Lung (tissue), 12 donors: ENCODE measurements around the gene TMEM165. TPM values are rescaled to one million over a fixed set of nuclear protein-coding genes. Genes with fewer than 3 reads are reported as not detected.

Source experiments
- ATAC-seq: fragments of 200-7000 bp; cut with Tn5 transposase; one replicate; pipeline ENCODE4 v1.9.1; 2020; ENCODE audit warnings: moderate number of reproducible peaks; ENCODE audit not compliant: insufficient read depth, low FRiP score
- DNase-seq, 3 donors: peaks; one replicate each; pipeline ENCODE4 v3.0.0-alpha.2; 2013 to 2017
- H3K27ac ChIP-seq, 2 donors: one replicate each; pipeline ENCODE4 v1.5.1; 2013; ENCODE audit warnings: mild to moderate bottlenecking in 2 of 2, moderate library complexity in 2 of 2, control low read depth in 1 of 2, inconsistent platforms in 1 of 2, low read depth in 1 of 2, low read length in 1 of 2
- H3K27me3 ChIP-seq, 3 donors: one replicate each; pipeline ENCODE4 v1.5.1; 2013; ENCODE audit warnings: low read length in 2 of 3; ENCODE audit not compliant: control insufficient read depth in 3 of 3, insufficient read depth in 3 of 3
- H3K36me3 ChIP-seq, 4 donors: one replicate each; pipeline ENCODE4 v1.5.1; 2013; ENCODE audit warnings: low read length in 4 of 4, mild to moderate bottlenecking in 1 of 4, moderate library complexity in 1 of 4; ENCODE audit not compliant: control insufficient read depth in 4 of 4, insufficient read depth in 4 of 4
- H3K4me1 ChIP-seq, 5 donors: one replicate each; pipeline ENCODE4 v1.5.1; 2013; ENCODE audit warnings: low read length in 5 of 5, mild to moderate bottlenecking in 2 of 5, moderate library complexity in 1 of 5; ENCODE audit not compliant: control insufficient read depth in 5 of 5, insufficient read depth in 5 of 5
- H3K4me3 ChIP-seq: one replicate; pipeline ENCODE4 v1.5.1; 2013; ENCODE audit warnings: mild to moderate bottlenecking, control low read depth, moderate library complexity
- H3K9ac ChIP-seq, 2 donors: one replicate each; pipeline ENCODE4 v1.5.1; 2013; ENCODE audit warnings: low read length in 2 of 2, control low read depth in 1 of 2; ENCODE audit not compliant: insufficient read depth in 1 of 2
- H3K9me3 ChIP-seq, 4 donors: one replicate each; pipeline ENCODE4 v1.5.1; 2013; ENCODE audit warnings: low read length in 3 of 4, mild to moderate bottlenecking in 1 of 4, moderate library complexity in 1 of 4; ENCODE audit not compliant: control insufficient read depth in 4 of 4, insufficient read depth in 3 of 4
- WGBS, 2 donors: extraction: QIAGEN DNeasy Blood & Tissue Kit; methylation state at CpG; one replicate each; pipeline ENCODE4 v1.1.7; 2013; 5-methylcytosine and 5-hydroxymethylcytosine counted together
- polyA plus RNA-seq, 2 donors: library from polyadenylated mRNA; stranded (reverse); fragments of 200-250 nt; gene quantifications; one replicate each; pipeline ENCODE4 v1.2.1, GENCODE V29; 2013
- total RNA-seq, 2 donors: library from RNA; depleted of rRNA in 1 of 2; stranded (reverse); fragments of >200 nt in 1 of 2; gene quantifications; one replicate each; pipeline ENCODE4 v1.2.1, GENCODE V29; 2014 to 2021
- TF ChIP-seq, protein P1 (sequence below): IDR thresholded peaks from 2 replicates; pipeline ENCODE4 v1.5.1; 2012; ENCODE audit warnings: mild to moderate bottlenecking; ENCODE audit errors: control extremely low read depth, extremely low read depth
- donor health status: control.
- donor health status: control.
- donor health status: Bipolar disorder and iron deficiency.
- donor health status: healthy.
- donor health status: DM: yes; HTN: yes; CAD: no.

TMEM165 gene
- total and polyA plus RNA-seq, 4 donors, result 152 to 184 (median 178) TPM

DNA sequence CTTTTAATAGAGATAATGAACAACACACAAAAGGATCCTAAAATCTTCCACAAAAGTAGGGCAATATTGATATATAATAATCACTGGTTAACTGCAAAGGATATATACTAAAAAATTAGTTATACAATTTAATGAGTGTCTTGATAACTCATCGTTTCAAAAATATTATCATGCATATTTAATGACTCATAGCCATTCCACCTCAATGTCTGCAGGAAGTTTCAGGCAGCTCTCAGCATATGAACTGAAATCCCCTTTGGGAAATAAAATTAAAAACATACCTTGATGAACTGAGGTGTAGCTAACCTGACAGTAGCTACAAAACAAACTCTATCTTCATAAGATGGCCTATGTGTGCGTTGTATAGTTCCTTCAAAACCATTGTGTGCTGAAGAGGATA lies 62.9 kb downstream of the TMEM165 start:
- Histone ChIP-seq H3K27ac (no peak overlapping the region), H3K36me3 (peaks cover 0 to 25% (median 5%) of the 10 kb centered on the region in 4 donors), H3K4me3 (no peak overlapping the region), H3K9ac (no peak overlapping the region), H3K27me3 (no peaks in the 10 kb centered on the region), H3K9me3 (no peaks in the 10 kb centered on the region), H3K4me1 (no peaks in the 10 kb centered on the region)
- TF ChIP-seq, protein P1, sequence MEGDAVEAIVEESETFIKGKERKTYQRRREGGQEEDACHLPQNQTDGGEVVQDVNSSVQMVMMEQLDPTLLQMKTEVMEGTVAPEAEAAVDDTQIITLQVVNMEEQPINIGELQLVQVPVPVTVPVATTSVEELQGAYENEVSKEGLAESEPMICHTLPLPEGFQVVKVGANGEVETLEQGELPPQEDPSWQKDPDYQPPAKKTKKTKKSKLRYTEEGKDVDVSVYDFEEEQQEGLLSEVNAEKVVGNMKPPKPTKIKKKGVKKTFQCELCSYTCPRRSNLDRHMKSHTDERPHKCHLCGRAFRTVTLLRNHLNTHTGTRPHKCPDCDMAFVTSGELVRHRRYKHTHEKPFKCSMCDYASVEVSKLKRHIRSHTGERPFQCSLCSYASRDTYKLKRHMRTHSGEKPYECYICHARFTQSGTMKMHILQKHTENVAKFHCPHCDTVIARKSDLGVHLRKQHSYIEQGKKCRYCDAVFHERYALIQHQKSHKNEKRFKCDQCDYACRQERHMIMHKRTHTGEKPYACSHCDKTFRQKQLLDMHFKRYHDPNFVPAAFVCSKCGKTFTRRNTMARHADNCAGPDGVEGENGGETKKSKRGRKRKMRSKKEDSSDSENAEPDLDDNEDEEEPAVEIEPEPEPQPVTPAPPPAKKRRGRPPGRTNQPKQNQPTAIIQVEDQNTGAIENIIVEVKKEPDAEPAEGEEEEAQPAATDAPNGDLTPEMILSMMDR, result no peak
- WGBS, 2 donors, result 87 to 93% methylated on average over 2 of the region's 2 CpGs
- no peak for DNase-seq
- ATAC-seq, result no peak

DNA sequence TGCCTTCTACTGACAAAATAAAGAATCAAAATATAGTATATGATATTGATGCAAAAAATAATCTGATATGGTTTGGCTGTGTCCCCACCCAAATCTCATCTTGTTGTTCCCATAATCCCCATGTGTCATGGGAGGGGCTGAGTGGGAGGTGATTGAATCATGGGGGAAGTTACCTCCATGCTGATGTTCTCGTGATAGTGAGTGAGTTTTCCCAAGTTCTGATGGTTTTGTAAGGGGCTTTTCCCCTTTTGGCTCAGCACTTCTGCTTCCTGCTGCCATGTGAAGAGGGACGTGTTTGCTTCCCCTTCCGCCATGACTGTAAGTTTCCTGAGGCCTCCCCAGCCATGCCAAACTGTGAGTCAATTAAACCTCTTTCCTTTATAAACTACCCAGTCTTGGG lies 70.2 kb downstream of the TMEM165 start:
- Histone ChIP-seq H3K4me1 (no peaks in the 10 kb centered on the region), H3K9me3 (no peaks in the 10 kb centered on the region), H3K36me3 (peaks cover 4 to 18% (median 10%) of the 10 kb centered on the region in 4 donors), H3K4me3 (no peak overlapping the region), H3K27ac (no peak overlapping the region), H3K27me3 (no peaks in the 10 kb centered on the region), H3K9ac (no peak overlapping the region)
- WGBS, 2 donors, result 50 to 84% methylated on average over 3 of the region's 3 CpGs
- TF ChIP-seq, protein P1, result no peak
- no peak for ATAC-seq
- DNase-seq, result no peak

DNA sequence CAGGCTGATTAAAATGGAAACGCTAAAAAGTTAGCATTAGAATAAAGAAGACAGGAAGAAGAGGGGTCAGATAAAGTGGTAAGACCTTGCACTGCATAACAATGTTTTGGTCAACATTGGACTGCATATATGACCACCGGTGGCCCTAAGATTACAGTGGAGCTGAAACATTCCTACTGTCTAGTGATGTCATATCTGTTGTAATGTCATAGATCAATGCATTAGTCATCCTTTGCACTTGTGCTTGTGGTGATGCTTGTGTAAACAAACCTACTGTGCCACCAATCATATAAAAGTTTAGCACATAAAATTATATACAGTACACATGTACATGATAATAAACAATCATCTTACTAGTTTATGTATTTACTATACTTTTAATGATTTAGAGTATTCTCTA lies 73.0 kb downstream of the TMEM165 start:
- Histone ChIP-seq H3K36me3 (peaks cover 6 to 16% (median 13%) of the 10 kb centered on the region in 4 donors), H3K4me1 (no peaks in the 10 kb centered on the region), H3K27ac (no peak overlapping the region), H3K4me3 (no peak overlapping the region), H3K27me3 (no peaks in the 10 kb centered on the region), H3K9me3 (no peaks in the 10 kb centered on the region), H3K9ac (no peak overlapping the region)
- DNase-seq (no peak), ATAC-seq (no peak)
- TF ChIP-seq, protein P1, result no peak
- WGBS, 2 donors, result 88 to 90% methylated on average over 2 of the region's 2 CpGs

DNA sequence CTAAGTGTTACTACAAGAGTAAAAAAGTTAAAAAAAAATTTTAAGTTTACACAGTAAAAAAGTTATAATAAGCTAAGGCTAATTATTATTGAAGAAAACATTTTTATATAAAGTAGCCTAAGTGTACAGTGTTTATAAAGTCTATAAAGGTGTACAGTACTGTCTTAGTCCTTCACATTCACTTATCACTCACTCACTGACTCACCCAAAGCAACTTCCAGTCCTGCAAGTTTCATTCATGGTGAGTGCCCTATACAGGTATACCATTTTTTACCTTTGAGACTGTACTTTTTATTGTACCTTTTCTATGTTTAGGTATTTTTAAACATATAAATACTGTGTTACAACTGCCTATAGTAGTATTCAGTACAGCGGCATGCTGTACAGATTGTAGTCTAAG lies 74.2 kb downstream of the TMEM165 start:
- peaks cover 0 to 2% (median under 1%) of the 10 kb centered on the region in 4 donors for H3K9me3 ChIP-seq
- H3K4me1 ChIP-seq, result no peaks in the 10 kb centered on the region
- DNase-seq (no peak), ATAC-seq (no peak)
- H3K4me3 ChIP-seq, result no peak overlapping the region
- peaks cover 10 to 24% (median 22%) of the 10 kb centered on the region in 4 donors for H3K36me3 ChIP-seq
- TF ChIP-seq, protein P1, result no peak
- WGBS, 2 donors, result 100% methylated on average over 1 of the region's 1 CpG
- H3K27me3 ChIP-seq, result no peaks in the 10 kb centered on the region
- no peak overlapping the region for H3K27ac ChIP-seq
- H3K9ac ChIP-seq, result no peak overlapping the region
